Spleen (tissue), 7 donors: ENCODE results near the gene FUOM.

ENCODE experiments used
- CTCF ChIP-seq, 11 experiments: fragments of 200-600 bp in 7 of 11; fragments of 450-650 bp in 4 of 11; sonication (generic) in 4 of 11; IDR thresholded peaks in 8 of 11; conservative IDR thresholded peaks in 3 of 11; 1 replicate in 7 of 11; 2 replicates in 4 of 11; pipeline versions ENCODE4 v1.4.0 to v1.8.0; 2016 to 2021; ENCODE audit warnings: antibody characterized with exemption in 11 of 11, inconsistent platforms in 4 of 11, mild to moderate bottlenecking in 1 of 11
- POLR2A ChIP-seq, 3 donors: fragments of 450-650 bp; IDR thresholded peaks; one replicate each; pipeline ENCODE4 v1.5.1; 2017; ENCODE audit warnings: antibody characterized with exemption in 3 of 3, mild to moderate bottlenecking in 1 of 3
- POLR2AphosphoS5 ChIP-seq, 3 donors: sonication (generic); formaldehyde crosslinking; IDR thresholded peaks; one replicate each; pipeline ENCODE4 v1.5.1; 2017; ENCODE audit warnings: antibody characterized with exemption in 3 of 3
- donor health status: DM: no; HTN: no; CAD: no; lungs with moderate emphysema.
- donor health status: DM: no; HTN: no; CAD: no.
- donor health status: DM: no; HTN: no; CAD: no.

GRCh38 chr10:133357285-133358161 is at the start of gene FUOM:
- TF ChIP-seq CTCF (IDR thresholded peaks at IDR 0.05 in 8 of 11, conservative IDR thresholded peaks at IDR 0.05 in 3 of 11): no peak
- no peak for TF ChIP-seq POLR2A (IDR thresholded peaks at IDR 0.05)
- TF ChIP-seq POLR2AphosphoS5 (IDR thresholded peaks at IDR 0.05): peak; percentile 78 to 87 (median 79)
